CD4-positive, alpha-beta T cell (primary cell): ENCODE measurements around the gene HKDC1. TPM values are rescaled to one million over a fixed set of nuclear protein-coding genes. Genes with fewer than 3 reads are reported as not detected.

Experiments
- ATAC-seq: fragments of 200-7000 bp; cut with Tn5 transposase; one replicate; pipeline ENCODE4 v1.10.0; 2022; ENCODE audit warnings: mild to moderate bottlenecking; ENCODE audit not compliant: poor library complexity
- CTCF ChIA-PET: fragments of 350-600 bp; sonication (Branson Sonifier 250); formaldehyde crosslinking; loops from one replicate; lab custom pipeline; 2021; ENCODE audit warnings: antibody characterized with exemption, inconsistent platforms; lab: Charles Lee
- POLR2A ChIA-PET: fragments of 350-600 bp; sonication (Branson Sonifier 250); formaldehyde crosslinking; loops from one replicate; lab custom pipeline; 2021; ENCODE audit warnings: antibody characterized with exemption, inconsistent platforms; lab: Charles Lee
- DNase-seq, 14 experiments: peaks; one replicate each; pipeline ENCODE4 v3.0.0-alpha.2; 2013 to 2020; ENCODE audit warnings: mixed read lengths in 2 of 14
- H3K27ac ChIP-seq, 2 donors: one replicate each; pipeline versions ENCODE4 v1.5.1 to v1.7.0; 2013; ENCODE audit warnings: low read length in 2 of 2, low read depth in 1 of 2, mild to moderate bottlenecking in 1 of 2
- H3K27me3 ChIP-seq, 2 experiments: 1 replicate in 1 of 2; 2 replicates in 1 of 2; pipeline versions ENCODE4 v1.6.1 to v1.7.0; 2013; ENCODE audit warnings: low read length in 2 of 2, control low read depth in 1 of 2, mild to moderate bottlenecking in 1 of 2, moderate library complexity in 1 of 2; ENCODE audit not compliant: insufficient read depth in 2 of 2, control insufficient read depth in 1 of 2
- H3K36me3 ChIP-seq: one replicate; pipeline ENCODE4 v1.6.1; 2013; ENCODE audit warnings: low read length, control low read depth; ENCODE audit not compliant: insufficient read depth
- H3K4me1 ChIP-seq: one replicate; pipeline ENCODE4 v1.6.1; 2013; ENCODE audit warnings: low read length, control low read depth; ENCODE audit not compliant: insufficient read depth
- H3K4me3 ChIP-seq: one replicate; pipeline ENCODE4 v1.5.1; 2013; ENCODE audit warnings: mild to moderate bottlenecking, low read length, moderate library complexity
- H3K9me3 ChIP-seq, 2 experiments: 1 replicate in 1 of 2; 2 replicates in 1 of 2; pipeline versions ENCODE4 v1.6.1 to v1.7.0; 2013; ENCODE audit warnings: low read length in 2 of 2, mild to moderate bottlenecking in 2 of 2, control low read depth in 1 of 2, moderate library complexity in 1 of 2; ENCODE audit not compliant: control insufficient read depth in 1 of 2, insufficient read depth in 1 of 2
- H3K27ac Mint-ChIP-seq: one replicate; pipeline ENCODE4 v1.8.0; 2020; ENCODE audit warnings: mixed read lengths
- H3K27me3 Mint-ChIP-seq: one replicate; pipeline ENCODE4 v1.8.0; 2021; ENCODE audit warnings: mixed read lengths
- H3K36me3 Mint-ChIP-seq: one replicate; pipeline ENCODE4 v1.8.0; 2021; ENCODE audit warnings: low read depth, mixed read lengths
- H3K4me1 Mint-ChIP-seq: one replicate; pipeline ENCODE4 v1.8.0; 2021; ENCODE audit warnings: low read depth, mixed read lengths
- H3K4me3 Mint-ChIP-seq: one replicate; pipeline ENCODE4 v1.8.0; 2020; ENCODE audit warnings: mild to moderate bottlenecking, mixed read lengths
- H3K9me3 Mint-ChIP-seq: one replicate; pipeline ENCODE4 v1.8.0; 2020; ENCODE audit warnings: mixed read lengths
- CTCF ChIP-seq: fragments of 200-600 bp; IDR thresholded peaks from one replicate; pipeline ENCODE4 v1.8.0; 2022; ENCODE audit warnings: antibody characterized with exemption, mild to moderate bottlenecking
- intact Hi-C, 2 experiments: fragments of 100-400 bp; cut with DNase I in 1 of 2; cut with micrococcal nuclease in 1 of 2; formaldehyde crosslinking; loops; one replicate each; pipeline versions ENCODE4 v1.15.1 to v1.9.0; 2023 to 2025; cut with DNase I, micrococcal nuclease
- total RNA-seq, 174 experiments: library from RNA in 2 of 174; stranded (reverse) in 2 of 174; gene quantifications; one replicate each; pipeline ENCODE4 v1.2.3 and lab custom pipeline; 2021 to 2026

Gene HKDC1
- total RNA-seq, 2 experiments from 2014 or later, result 3.1 to 4.5 TPM

- TF ChIP-seq CTCF, result no peak
- H3K27me3 ChIP-seq, result no peaks in the 10 kb centered on the region
- peaks cover 52% of the 10 kb centered on the region for H3K36me3 Mint-ChIP-seq
- intact Hi-C loops, result no loop called here
- no peaks in the 10 kb centered on the region for H3K27me3 Mint-ChIP-seq
- H3K4me1 Mint-ChIP-seq, result peaks cover 5% of the 10 kb centered on the region
- POLR2A ChIA-PET, result no interaction called here
- ATAC-seq (no peak), DNase-seq (no peak)
- H3K36me3 ChIP-seq, result peaks cover 42% of the 10 kb centered on the region
- H3K27ac ChIP-seq, result no peak overlapping the region
- H3K27ac Mint-ChIP-seq, result no peak overlapping the region
- H3K9me3 Mint-ChIP-seq, result no peaks in the 10 kb centered on the region
- H3K9me3 ChIP-seq, result no peaks in the 10 kb centered on the region
- H3K4me1 ChIP-seq, result peaks cover 18% of the 10 kb centered on the region
- no peak overlapping the region for H3K4me3 ChIP-seq
- CTCF ChIA-PET, result no interaction called here
- no peak overlapping the region for H3K4me3 Mint-ChIP-seq
These were observed 11.4 kb upstream of the HKDC1 start for GRCh38 chr10:69208761-69209160.

GRCh38 chr10:69209787-69210484, 10.2 kb upstream of the HKDC1 start:
- intact Hi-C loops, result no loop called here
- Histone ChIP-seq H3K9me3 (no peaks in the 10 kb centered on the region), H3K27ac (no peak overlapping the region), H3K27me3 (no peaks in the 10 kb centered on the region), H3K4me3 (no peak overlapping the region), H3K4me1 (peaks cover 16% of the 10 kb centered on the region), H3K36me3 (peaks cover 34% of the 10 kb centered on the region)
- no peak for DNase-seq
- no peak for TF ChIP-seq CTCF
- ATAC-seq, result no peak
- Mint-ChIP-seq H3K9me3 (no peaks in the 10 kb centered on the region), H3K36me3 (peaks cover 45% of the 10 kb centered on the region), H3K27ac (no peak overlapping the region), H3K4me3 (no peak overlapping the region), H3K27me3 (no peaks in the 10 kb centered on the region), H3K4me1 (peaks cover 17% of the 10 kb centered on the region)
- ChIA-PET CTCF (no interaction called here), POLR2A (no interaction called here)

GRCh38 chr10:69211104-69211503, 9.0 kb upstream of the HKDC1 start:
- H3K9me3 ChIP-seq, result no peaks in the 10 kb centered on the region
- H3K4me1 Mint-ChIP-seq, result peaks cover 29% of the 10 kb centered on the region
- H3K27me3 ChIP-seq, result no peaks in the 10 kb centered on the region
- H3K4me1 ChIP-seq, result peaks cover 16% of the 10 kb centered on the region
- ChIA-PET POLR2A (interaction anchor here (1.6 kb wide), 1 partner anchor 18 kb away, joined by 4 read pairs; no protein-coding TSS in a partner anchor), CTCF (no interaction called here)
- ATAC-seq, result no peak
- peaks cover 31% of the 10 kb centered on the region for H3K36me3 ChIP-seq
- peaks cover 36% of the 10 kb centered on the region for H3K36me3 Mint-ChIP-seq
- H3K27ac Mint-ChIP-seq, result no peak overlapping the region
- no peaks in the 10 kb centered on the region for H3K9me3 Mint-ChIP-seq
- intact Hi-C loops, result no loop called here
- no peak overlapping the region for H3K4me3 ChIP-seq
- TF ChIP-seq CTCF, result no peak
- DNase-seq, result no peak
- H3K27me3 Mint-ChIP-seq, result no peaks in the 10 kb centered on the region
- no peak overlapping the region for H3K27ac ChIP-seq
- no peak overlapping the region for H3K4me3 Mint-ChIP-seq
